Activated CD4-positive, CD25-positive, alpha-beta regulatory T cell treated with anti-CD3 and anti-CD28 coated beads, Interleukin-2, amount 50 U/mL, for 24 hours (primary cell): Measurements from ENCODE around the gene FBXW8.

Experiments
- ATAC-seq, 2 donors: fragments of 150-1000 bp; cut with Tn5 transposase; one replicate each; pipeline ENCODE4 v1.10.0; 2021; ENCODE audit warnings: mild to moderate bottlenecking in 1 of 2, moderate library complexity in 1 of 2

The FBXW8 gene

GRCh38 chr12:116887897-116888296 lies 22.9 kb upstream of the FBXW8 start:
- no peak for ATAC-seq

- ATAC-seq, result no peak
These were observed 20.4 kb upstream of the FBXW8 start for GRCh38 chr12:116890330-116890729.

GRCh38 chr12:116891019-116891418 lies 19.7 kb upstream of the FBXW8 start:
- ATAC-seq, result no peak

GRCh38 chr12:116892349-116893140 lies 18.2 kb upstream of the FBXW8 start:
- ATAC-seq, result peak in 1 of 2 donors; percentile 41

GRCh38 chr12:116894913-116895312 lies 15.8 kb upstream of the FBXW8 start:
- ATAC-seq, result no peak

- no peak for ATAC-seq
These were observed 14.3 kb upstream of the FBXW8 start for GRCh38 chr12:116896411-116896924.

GRCh38 chr12:116897476-116897875 lies 13.3 kb upstream of the FBXW8 start:
- ATAC-seq, result no peak

- peak in 1 of 2 donors; percentile 27 for ATAC-seq
These were observed 12.1 kb upstream of the FBXW8 start for GRCh38 chr12:116898669-116899068.

- ATAC-seq, result no peak
These were observed 9.1 kb upstream of the FBXW8 start for GRCh38 chr12:116901612-116902011.

- no peak for ATAC-seq
These were observed 6.9 kb upstream of the FBXW8 start for GRCh38 chr12:116903818-116904217.

GRCh38 chr12:116906285-116906684 lies 4.5 kb upstream of the FBXW8 start:
- no peak for ATAC-seq

GRCh38 chr12:116910280-116910644 lies 488 bp upstream of the FBXW8 start:
- ATAC-seq, result no peak

GRCh38 chr12:116915326-116915725 lies 4.6 kb downstream of the FBXW8 start:
- ATAC-seq, result no peak

- ATAC-seq, result no peak
These were observed 5.4 kb downstream of the FBXW8 start for GRCh38 chr12:116916122-116916521.

- ATAC-seq, result peak; percentile 81 to 98
These were observed 6.0 kb downstream of the FBXW8 start for GRCh38 chr12:116916714-116917114.

GRCh38 chr12:116918464-116918863 lies 7.7 kb downstream of the FBXW8 start:
- no peak for ATAC-seq

- ATAC-seq, result no peak
These were observed 8.5 kb downstream of the FBXW8 start for GRCh38 chr12:116919247-116919661.

GRCh38 chr12:116919706-116920485 lies 9.1 kb downstream of the FBXW8 start:
- ATAC-seq, result no peak

GRCh38 chr12:116920939-116921338 lies 10.2 kb downstream of the FBXW8 start:
- no peak for ATAC-seq

GRCh38 chr12:116922194-116922897 lies 11.6 kb downstream of the FBXW8 start:
- ATAC-seq, result peak; percentile 42 to 58

GRCh38 chr12:116924558-116925453 lies 14.1 kb downstream of the FBXW8 start:
- peak; percentile 84 to 87 for ATAC-seq
